Measurements from ENCODE around the gene NPC1. TPM values are rescaled to one million over a fixed set of nuclear protein-coding genes. Genes with fewer than 3 reads are reported as not detected.

Gene NPC1
- polyA plus RNA-seq, 1 donor (not counting 4 experiments of a cell fraction or from before 2014, with no cell fraction given) = 49.9 TPM

- Histone ChIP-seq H3K36me3 (ENCODE audit: control insufficient read depth in 2 of 2, extremely low read depth in 1 of 2, insufficient read depth in 2 of 2, low read length in 2 of 2) (peaks cover 40 to 63% of the 10 kb centered on the region in 2 experiments), H3K9ac (ENCODE audit: control insufficient read depth, extremely low read depth, insufficient read depth, low read length) (no peak overlapping the region)
- dilution Hi-C loops (cut with MboI; ENCODE audit: extremely low pct_ligation_motif_present, low sequenced_read_pairs) = no loop called here
Measured at GRCh38 chr18:23530195-23530594, 56.1 kb downstream of the NPC1 start.

GRCh38 chr18:23529604-23530003, 56.7 kb downstream of the NPC1 start:
- Histone ChIP-seq H3K36me3 (ENCODE audit: control insufficient read depth in 2 of 2, extremely low read depth in 1 of 2, insufficient read depth in 2 of 2, low read length in 2 of 2) (peaks cover 37 to 57% of the 10 kb centered on the region in 2 experiments), H2AFZ (ENCODE audit: control insufficient read depth, low read length) (no peak overlapping the region), H3K79me2 (ENCODE audit: control insufficient read depth, insufficient read depth, low read length) (no peaks in the 10 kb centered on the region), H4K20me1 (ENCODE audit: control insufficient read depth, extremely low read depth, insufficient read depth, low read length) (peaks cover 4% of the 10 kb centered on the region), H3K9me3 (ENCODE audit: control insufficient read depth, low read depth, low read length) (no peaks in the 10 kb centered on the region), H3K27me3 (ENCODE audit: control insufficient read depth, extremely low read depth, insufficient read depth, low read length) (no peaks in the 10 kb centered on the region), H3K9ac (ENCODE audit: control insufficient read depth, extremely low read depth, insufficient read depth, low read length) (no peak overlapping the region), H3K9me1 (ENCODE audit: control insufficient read depth, extremely low read depth, insufficient read depth, low read length) (no peaks in the 10 kb centered on the region), H3K4me3 (ENCODE audit: control insufficient read depth in 2 of 3, extremely low read depth in 1 of 3, insufficient read depth in 2 of 3, low read depth in 1 of 3, low read length in 3 of 3) (no peak overlapping the region), H3K27ac (ENCODE audit: control insufficient read depth, insufficient read depth, low read length) (peak overlapping the region; percentile 43), H3K4me2 (ENCODE audit: control insufficient read depth, extremely low read depth, insufficient read depth, low read depth, low read length) (no peak overlapping the region), H3K4me1 (ENCODE audit: control insufficient read depth, extremely low read depth, insufficient read depth, low read length) (peaks cover 12% of the 10 kb centered on the region)
- DNase-seq (ENCODE audit: low read depth, low spot score) (peak; percentile 66), FAIRE-seq (peak; percentile 93)
- dilution Hi-C loops (cut with MboI; ENCODE audit: extremely low pct_ligation_motif_present, low sequenced_read_pairs) = no loop called here
- no peak for TF ChIP-seq CTCF (optimal IDR thresholded peaks at IDR 0.05 in 1 of 3, IDR thresholded peaks at IDR 0.05 in 1 of 3, conservative IDR thresholded peaks at IDR 0.05 in 1 of 3; ENCODE audit: extremely low read depth in 1 of 3, insufficient read depth in 2 of 3, low read length in 3 of 3)
- TF ChIP-seq EZH2 (IDR thresholded peaks at IDR 0.05; ENCODE audit: low read length) = no peak

More at GRCh38 chr18:23530195-23530594, 56.1 kb downstream of the NPC1 start:
- no peaks in the 10 kb centered on the region for H3K27me3 ChIP-seq (ENCODE audit: control insufficient read depth, extremely low read depth, insufficient read depth, low read length)
- peaks cover 4% of the 10 kb centered on the region for H4K20me1 ChIP-seq (ENCODE audit: control insufficient read depth, extremely low read depth, insufficient read depth, low read length)
- no peaks in the 10 kb centered on the region for H3K79me2 ChIP-seq (ENCODE audit: control insufficient read depth, insufficient read depth, low read length)
- TF ChIP-seq CTCF (optimal IDR thresholded peaks at IDR 0.05 in 1 of 3, IDR thresholded peaks at IDR 0.05 in 1 of 3, conservative IDR thresholded peaks at IDR 0.05 in 1 of 3; ENCODE audit: extremely low read depth in 1 of 3, insufficient read depth in 2 of 3, low read length in 3 of 3) = no peak
- no peak for TF ChIP-seq EZH2 (IDR thresholded peaks at IDR 0.05; ENCODE audit: low read length)
- no peak overlapping the region for H2AFZ ChIP-seq (ENCODE audit: control insufficient read depth, low read length)
- peaks cover 12% of the 10 kb centered on the region for H3K4me1 ChIP-seq (ENCODE audit: control insufficient read depth, extremely low read depth, insufficient read depth, low read length)
- FAIRE-seq (no peak), DNase-seq (ENCODE audit: low read depth, low spot score) (no peak)
- H3K9me1 ChIP-seq (ENCODE audit: control insufficient read depth, extremely low read depth, insufficient read depth, low read length) = no peaks in the 10 kb centered on the region
- peak overlapping the region; percentile 30 for H3K27ac ChIP-seq (ENCODE audit: control insufficient read depth, insufficient read depth, low read length)
- no peaks in the 10 kb centered on the region for H3K9me3 ChIP-seq (ENCODE audit: control insufficient read depth, low read depth, low read length)
- no peak overlapping the region for H3K4me2 ChIP-seq (ENCODE audit: control insufficient read depth, extremely low read depth, insufficient read depth, low read depth, low read length)
- H3K4me3 ChIP-seq (ENCODE audit: control insufficient read depth in 2 of 3, extremely low read depth in 1 of 3, insufficient read depth in 2 of 3, low read depth in 1 of 3, low read length in 3 of 3) = no peak overlapping the region
